T-helper 1 cell treated with Interleukin-12 subunit alpha and Interleukin-12 subunit beta and Interleukin-4 antibody, amounts not matched to agents 30 ng/mL and 1 ng/mL, for 36 hours (primary cell): Measurements from ENCODE around the gene PRSS23. TPM values are rescaled to one million over a fixed set of nuclear protein-coding genes. Genes with fewer than 3 reads are reported as not detected.

Experiments
- intact Hi-C: fragments of 100-400 bp; cut with micrococcal nuclease; formaldehyde crosslinking; loops from one replicate; pipeline ENCODE4 v1.15.1; 2024
- total RNA-seq: library from RNA; stranded (reverse); gene quantifications from 2 replicates; pipeline ENCODE4 v1.2.3, GENCODE V29; 2022

PRSS23 gene
- total RNA-seq, 1 donor from 2014 or later, result 11.7 TPM

- intact Hi-C loops, result no loop called here
These were observed 10.1 kb upstream of the PRSS23 start for GRCh38 chr11:86790195-86790725.

- intact Hi-C loops, result no loop called here
These were observed 9.2 kb upstream of the PRSS23 start for GRCh38 chr11:86790867-86791849.

GRCh38 chr11:86792150-86792549 is 8.2 kb upstream of the PRSS23 start:
- intact Hi-C loops, result no loop called here

GRCh38 chr11:86793307-86793706 is 7.0 kb upstream of the PRSS23 start:
- intact Hi-C loops, result no loop called here

- intact Hi-C loops, result no loop called here
These were observed 4.8 kb upstream of the PRSS23 start for GRCh38 chr11:86795511-86795910.

GRCh38 chr11:86795949-86796348 is 4.4 kb upstream of the PRSS23 start:
- intact Hi-C loops, result no loop called here

- intact Hi-C loops, result no loop called here
These were observed 3.2 kb upstream of the PRSS23 start for GRCh38 chr11:86797133-86797532.

- intact Hi-C loops, result loop anchor here (1.0 kb wide), 1 partner anchor 167 kb away; no protein-coding TSS in a partner anchor
These were observed 1.4 kb upstream of the PRSS23 start for GRCh38 chr11:86798988-86799387.

- intact Hi-C loops, result loop anchor here (1.0 to 10.0 kb wide), 4 partner anchors 57 to 1535 kb away; partner anchors contain the start of genes CTSC and PICALM
These were observed 664 bp upstream of the PRSS23 start for GRCh38 chr11:86799680-86800075.

- intact Hi-C loops, result loop anchor here (5.0 to 10.0 kb wide), 3 partner anchors 59 to 1534 kb away; partner anchors contain the start of genes CTSC and PICALM
These were observed 574 bp downstream of the PRSS23 start for GRCh38 chr11:86800960-86801272.

GRCh38 chr11:86801364-86801763 is 1.0 kb downstream of the PRSS23 start:
- intact Hi-C loops, result loop anchor here (5.0 to 10.0 kb wide), 3 partner anchors 59 to 1533 kb away; partner anchors contain the start of genes CTSC and PICALM

- intact Hi-C loops, result loop anchor here (1.0 to 10.0 kb wide), 4 partner anchors 60 to 1533 kb away; partner anchors contain the start of genes CTSC and PICALM
These were observed 1.8 kb downstream of the PRSS23 start for GRCh38 chr11:86802146-86802545.

GRCh38 chr11:86802601-86803051 is 2.3 kb downstream of the PRSS23 start:
- intact Hi-C loops, result loop anchor here (1.0 to 10.0 kb wide), 4 partner anchors 60 to 1532 kb away; partner anchors contain the start of genes CTSC and PICALM

GRCh38 chr11:86803136-86804045 is 3.0 kb downstream of the PRSS23 start:
- intact Hi-C loops, result loop anchor here (5.0 to 10.0 kb wide), 3 partner anchors 61 to 1531 kb away; partner anchors contain the start of genes CTSC and PICALM

- intact Hi-C loops, result loop anchor here (5.0 to 10.0 kb wide), 7 partner anchors 63 to 1530 kb away; partner anchors contain the start of genes CTSC, HIKESHI, PICALM and TMEM126A
These were observed 4.6 kb downstream of the PRSS23 start for GRCh38 chr11:86804951-86805350.

GRCh38 chr11:86805873-86806310 is 5.5 kb downstream of the PRSS23 start:
- intact Hi-C loops, result loop anchor here (1.0 to 10.0 kb wide), 18 partner anchors 12 to 1529 kb away; partner anchors contain the start of genes CCDC83, CTSC, EED and HIKESHI

- intact Hi-C loops, result loop anchor here (1.0 to 10.0 kb wide), 18 partner anchors 11 to 1528 kb away; partner anchors contain the start of genes CCDC83, CTSC, EED and HIKESHI
These were observed 6.6 kb downstream of the PRSS23 start for GRCh38 chr11:86806903-86807302.

- intact Hi-C loops, result loop anchor here (2.0 to 10.0 kb wide), 9 partner anchors 230 to 1527 kb away; partner anchors contain the start of genes CCDC83, CTSC, EED and HIKESHI
These were observed 7.0 kb downstream of the PRSS23 start for GRCh38 chr11:86807360-86807759.

- intact Hi-C loops, result loop anchor here (5.0 to 10.0 kb wide), 5 partner anchors 228 to 1525 kb away; partner anchors contain the start of genes CTSC, HIKESHI, TMEM126A and TMEM135
These were observed 9.2 kb downstream of the PRSS23 start for GRCh38 chr11:86809561-86809960.

- intact Hi-C loops, result no loop called here
These were observed 9.9 kb downstream of the PRSS23 start for GRCh38 chr11:86810288-86810687.
